Activated naive CD8-positive, alpha-beta T cell (primary cell): ENCODE measurements around the gene SBK2.
"Not testable (repeated sequence)": the region's sequence is repeated elsewhere in the genome, so short reads cannot be mapped to it uniquely, and the experiment has no call there.

Source experiments
- H3K27ac Mint-ChIP-seq: one replicate; pipeline ENCODE4 v1.8.0; 2021; ENCODE audit warnings: mixed read lengths
- H3K27me3 Mint-ChIP-seq: one replicate; pipeline ENCODE4 v1.8.0; 2021; ENCODE audit warnings: mixed read lengths
- H3K36me3 Mint-ChIP-seq: one replicate; pipeline ENCODE4 v1.8.0; 2021; ENCODE audit warnings: mixed read lengths
- H3K4me1 Mint-ChIP-seq: one replicate; pipeline ENCODE4 v1.8.0; 2021; ENCODE audit warnings: low read depth, mixed read lengths
- H3K4me3 Mint-ChIP-seq: one replicate; pipeline ENCODE4 v1.8.0; 2021; ENCODE audit warnings: mild to moderate bottlenecking, mixed read lengths
- H3K9me3 Mint-ChIP-seq: one replicate; pipeline ENCODE4 v1.8.0; 2021; ENCODE audit warnings: low read depth, mixed read lengths

Gene SBK2

DNA sequence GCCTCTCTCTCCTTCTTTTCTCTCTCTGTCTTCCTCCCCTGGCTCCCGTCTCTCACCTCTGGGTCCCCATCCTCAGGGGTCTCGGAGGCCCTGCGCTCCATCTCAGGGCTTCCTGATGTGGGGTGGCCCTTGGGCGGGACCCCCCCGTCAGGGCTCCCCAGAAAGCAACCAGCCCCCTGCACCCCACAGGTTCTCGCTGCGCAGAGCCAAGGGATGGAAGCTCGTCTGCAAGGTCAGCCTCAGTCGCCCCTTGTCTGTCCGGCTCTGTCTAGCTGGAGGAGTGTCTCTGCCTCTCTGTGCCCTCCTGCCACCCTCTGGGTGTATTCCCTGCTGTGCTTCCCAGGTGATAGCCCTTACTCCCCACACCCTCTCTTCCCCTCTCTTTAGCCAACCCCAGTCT is 8.5 kb upstream of the SBK2 start, which contains the start of gene SBK3:
TSS of gene SBK3 (minus strand) at position 101 of the 400 bp plus-strand sequence. CDS start at position 101, 0 bp downstream.
- Mint-ChIP-seq H3K27ac (no peak within 1 kb of the TSS), H3K4me1 (no peaks in the 10 kb centered on the region), H3K4me3 (no peak within 1 kb of the TSS), H3K27me3 (peaks cover 10% of the 10 kb centered on the region), H3K36me3 (no peaks in the 10 kb centered on the region), H3K9me3 (no peaks in the 10 kb centered on the region)

DNA sequence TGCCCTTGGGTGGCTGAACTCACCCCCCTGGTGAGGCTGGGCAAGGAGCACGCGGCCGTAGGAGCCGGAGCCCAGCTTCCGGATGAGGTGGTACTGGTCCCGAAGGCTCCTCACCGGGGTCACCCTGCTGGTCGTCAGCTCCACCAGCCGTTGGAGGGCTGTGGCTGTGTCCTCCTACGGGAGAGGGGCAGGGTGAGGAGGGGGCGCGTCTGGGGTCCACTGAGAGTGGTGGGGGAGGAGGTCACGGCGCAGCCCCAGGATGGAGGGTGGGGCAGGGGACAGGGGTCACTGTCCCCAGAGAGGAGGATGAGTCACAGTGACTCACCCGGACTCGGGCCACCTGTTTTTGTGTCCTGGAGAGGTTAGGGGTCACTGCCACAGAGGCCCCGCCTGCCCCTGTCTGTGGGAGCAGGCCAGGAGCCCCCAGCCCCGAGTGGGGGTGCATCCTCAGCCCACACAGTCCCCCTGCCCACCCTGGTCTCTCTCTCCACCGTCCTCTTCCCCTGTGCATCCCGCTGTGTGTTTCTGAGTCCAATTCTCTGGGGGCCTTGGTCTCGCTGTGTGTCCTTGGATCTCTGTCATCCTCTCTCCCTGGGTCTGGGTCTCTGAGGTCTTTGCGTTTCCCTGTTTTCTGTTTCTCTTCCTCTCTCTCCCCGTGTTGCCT is 8.0 kb upstream of the SBK2 start:
- no peak overlapping the region for H3K4me3 Mint-ChIP-seq
- no peaks in the 10 kb centered on the region for H3K9me3 Mint-ChIP-seq
- peaks cover 10% of the 10 kb centered on the region for H3K27me3 Mint-ChIP-seq

DNA sequence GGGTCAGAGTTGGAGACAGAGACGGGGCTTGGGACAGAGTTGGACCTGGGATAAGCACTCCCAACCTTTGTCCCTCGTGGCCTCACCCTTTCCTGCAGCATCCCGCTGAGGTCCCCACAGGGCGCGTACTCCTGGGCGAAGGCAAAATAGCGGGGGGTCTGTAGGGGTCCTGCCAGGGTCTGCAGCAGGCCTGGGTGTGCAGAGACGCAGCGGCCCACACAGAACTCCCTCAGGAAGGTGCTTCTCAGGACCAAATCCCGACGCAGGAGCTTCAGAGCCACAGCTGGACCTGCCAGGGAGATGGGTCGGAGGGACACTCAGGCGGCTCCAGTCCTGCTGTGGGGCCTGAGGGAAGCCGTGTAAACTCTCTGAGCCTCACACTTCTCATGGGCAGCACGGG is 7.1 kb upstream of the SBK2 start:
- H3K27me3 Mint-ChIP-seq = peaks cover 10% of the 10 kb centered on the region
- no peaks in the 10 kb centered on the region for H3K9me3 Mint-ChIP-seq
- no peaks in the 10 kb centered on the region for H3K36me3 Mint-ChIP-seq
- H3K4me1 Mint-ChIP-seq = no peaks in the 10 kb centered on the region
- no peak overlapping the region for H3K27ac Mint-ChIP-seq
- H3K4me3 Mint-ChIP-seq = no peak overlapping the region

More for the DNA sequence above, 8.0 kb upstream of the SBK2 start:
- no peaks in the 10 kb centered on the region for H3K4me1 Mint-ChIP-seq
- H3K27ac Mint-ChIP-seq = no peak overlapping the region
- H3K36me3 Mint-ChIP-seq = no peaks in the 10 kb centered on the region

DNA sequence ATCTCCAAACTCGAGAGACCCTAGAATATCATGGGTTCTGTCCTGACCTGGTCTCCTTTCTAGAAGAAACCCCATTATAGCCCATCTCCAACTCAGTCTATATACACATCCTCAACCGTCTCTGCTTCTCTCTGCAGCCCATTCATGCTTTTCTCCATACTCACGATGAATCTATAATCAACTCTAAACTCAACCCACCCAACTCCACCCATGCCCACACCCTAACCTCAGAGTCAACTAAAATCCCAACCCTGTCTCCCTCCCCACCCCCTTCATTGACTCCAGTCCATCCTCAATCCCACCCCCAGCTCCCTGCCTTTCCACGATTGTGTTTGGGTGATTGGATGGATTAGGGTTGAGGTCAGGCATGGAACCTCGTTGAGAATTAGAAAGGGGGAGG is 6.6 kb upstream of the SBK2 start:
- Mint-ChIP-seq H3K4me3 (no peak overlapping the region), H3K27ac (no peak overlapping the region), H3K36me3 (no peaks in the 10 kb centered on the region), H3K27me3 (peaks cover 10% of the 10 kb centered on the region), H3K4me1 (no peaks in the 10 kb centered on the region), H3K9me3 (no peaks in the 10 kb centered on the region)

DNA sequence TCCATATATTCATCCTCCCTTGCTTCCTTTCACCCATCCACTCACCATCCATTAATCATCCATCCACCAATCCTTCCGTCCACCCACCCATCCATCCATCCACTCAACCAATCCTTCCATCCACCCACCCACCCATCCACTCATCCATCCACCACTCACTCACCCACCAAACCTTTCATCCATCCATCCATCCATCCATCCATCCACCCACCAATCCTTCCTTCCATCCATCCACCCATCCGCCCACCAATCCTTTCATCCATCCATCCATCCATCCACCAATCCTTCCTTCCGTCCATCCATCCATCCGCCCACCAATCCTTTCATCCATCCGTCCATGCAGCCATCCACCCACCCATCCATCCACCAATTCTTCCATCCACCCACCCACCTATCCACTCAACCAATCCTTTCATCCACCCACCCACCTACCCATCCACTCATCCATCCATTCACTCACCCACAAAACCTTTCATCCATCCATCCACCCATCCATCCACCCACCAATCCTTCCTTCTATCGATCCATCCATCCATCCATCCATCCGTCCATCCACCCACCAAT is 5.4 kb upstream of the SBK2 start:
- H3K4me3 Mint-ChIP-seq = no peak overlapping the region
- no peaks in the 10 kb centered on the region for H3K9me3 Mint-ChIP-seq
- no peak overlapping the region for H3K27ac Mint-ChIP-seq
- no peaks in the 10 kb centered on the region for H3K36me3 Mint-ChIP-seq
- H3K27me3 Mint-ChIP-seq = peaks cover 8% of the 10 kb centered on the region
- H3K4me1 Mint-ChIP-seq = no peaks in the 10 kb centered on the region

DNA sequence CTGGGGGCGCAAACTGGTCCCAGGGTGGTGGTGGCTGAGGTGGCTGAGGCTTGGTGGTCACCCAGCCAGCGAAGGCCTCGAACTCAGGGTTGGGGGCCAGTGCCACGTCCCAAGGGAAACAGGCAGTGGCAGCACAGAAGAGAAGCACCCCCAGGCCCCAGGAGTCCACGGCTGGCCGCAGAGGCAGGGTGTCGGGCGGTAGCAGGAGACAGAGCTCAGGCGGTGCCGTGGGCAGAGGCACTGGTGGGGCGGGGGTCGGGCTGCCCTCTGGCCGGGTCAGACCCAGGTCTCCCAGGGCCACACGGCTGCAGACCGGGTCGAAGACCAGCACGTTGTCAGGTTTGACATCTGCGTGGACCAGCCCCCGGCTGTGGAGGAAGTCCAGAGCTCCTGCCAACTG is 4.2 kb upstream of the SBK2 start:
- Mint-ChIP-seq H3K36me3 (no peaks in the 10 kb centered on the region), H3K4me3 (no peak overlapping the region), H3K4me1 (no peaks in the 10 kb centered on the region), H3K27ac (no peak overlapping the region), H3K27me3 (peaks cover 6% of the 10 kb centered on the region), H3K9me3 (no peaks in the 10 kb centered on the region)

DNA sequence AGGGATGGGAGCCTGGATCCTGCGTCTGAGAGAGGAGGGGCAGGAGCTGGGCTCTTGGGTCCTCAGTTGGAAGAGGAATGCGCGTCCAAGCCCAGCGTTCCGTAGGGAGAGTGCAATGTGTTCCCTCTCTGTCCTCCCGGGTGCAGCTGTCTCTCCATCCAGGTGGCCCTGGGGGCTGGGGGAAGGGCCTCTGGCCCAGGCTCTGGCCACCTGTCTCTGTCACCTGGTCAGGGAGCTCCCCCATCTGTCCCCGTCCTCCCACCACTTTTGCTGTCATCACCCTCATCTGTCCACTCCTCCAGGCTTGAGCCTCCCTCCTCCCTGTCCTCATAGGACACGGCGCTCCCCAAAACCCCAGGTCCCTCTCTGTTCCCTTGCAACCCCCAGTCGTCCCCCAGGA is 3.7 kb upstream of the SBK2 start:
- Mint-ChIP-seq H3K9me3 (no peaks in the 10 kb centered on the region), H3K4me3 (no peak overlapping the region), H3K27me3 (peaks cover 6% of the 10 kb centered on the region)

DNA sequence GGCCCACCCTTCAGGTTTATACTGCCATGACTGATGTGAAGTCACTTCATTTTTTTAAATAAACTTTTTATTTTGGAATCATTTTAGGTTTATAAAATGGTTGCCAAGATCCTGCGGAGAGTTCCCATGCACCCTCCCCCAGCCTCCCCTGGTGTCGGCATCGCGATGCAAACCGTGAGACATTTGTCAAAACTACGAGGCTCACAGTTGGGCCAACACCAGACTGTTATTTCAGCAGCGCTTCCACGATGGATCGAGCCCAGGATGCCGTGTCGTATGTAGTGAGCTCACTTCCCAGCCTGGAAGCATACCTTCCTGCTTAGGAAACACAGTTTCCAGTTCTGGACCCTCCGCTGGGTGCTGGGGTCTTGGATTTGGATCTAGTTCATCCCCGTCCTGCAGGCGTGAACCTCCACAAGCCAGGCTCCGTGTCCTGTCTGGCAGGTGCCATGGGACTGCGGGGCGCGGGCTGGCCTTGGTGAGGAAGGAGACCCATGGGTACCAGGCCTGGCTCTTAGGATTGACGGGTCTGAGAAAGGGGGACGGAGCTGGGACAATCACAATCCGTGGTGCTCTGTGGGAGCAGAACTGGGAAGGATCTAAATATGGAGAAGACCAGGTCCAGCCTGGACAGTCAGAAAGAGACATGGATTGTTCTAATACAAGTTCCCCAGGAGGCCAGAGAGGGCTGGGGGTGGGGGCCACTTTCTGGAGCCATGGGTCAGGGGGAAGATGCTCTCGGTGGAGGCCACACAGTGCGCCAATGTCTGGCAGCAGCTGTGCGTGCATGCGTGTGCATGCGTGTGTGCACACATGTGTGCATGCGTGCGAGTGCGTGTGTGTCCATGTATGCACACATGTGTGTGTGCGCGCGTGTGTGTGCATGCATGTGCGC is 2.4 kb upstream of the SBK2 start:
- Mint-ChIP-seq H3K27ac (no peak overlapping the region), H3K36me3 (no peaks in the 10 kb centered on the region), H3K27me3 (peaks cover 5% of the 10 kb centered on the region), H3K4me1 (no peaks in the 10 kb centered on the region), H3K4me3 (no peak overlapping the region), H3K9me3 (no peaks in the 10 kb centered on the region)

More for the DNA sequence above, 3.7 kb upstream of the SBK2 start:
- no peaks in the 10 kb centered on the region for H3K36me3 Mint-ChIP-seq
- no peak overlapping the region for H3K27ac Mint-ChIP-seq
- no peaks in the 10 kb centered on the region for H3K4me1 Mint-ChIP-seq

DNA sequence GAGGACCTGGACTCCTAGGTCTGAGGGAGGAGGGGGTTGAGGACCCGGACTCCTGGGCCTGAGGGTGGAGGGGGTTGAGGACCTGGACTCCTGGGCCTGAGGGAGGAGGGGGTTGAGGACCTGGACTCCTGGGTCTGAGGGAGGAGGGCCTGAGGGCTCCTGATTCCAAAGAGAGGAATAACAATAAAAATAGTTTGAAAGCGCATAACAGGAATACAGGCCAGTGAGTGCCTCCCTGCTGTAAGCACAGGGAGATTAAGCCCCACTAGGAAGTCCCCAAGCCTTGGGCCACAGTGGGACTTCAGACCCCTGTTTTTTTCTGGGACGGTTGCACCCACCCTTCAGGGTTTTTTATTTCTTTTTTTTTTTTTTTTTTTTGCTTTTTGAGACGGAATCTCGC is 1.2 kb upstream of the SBK2 start:
- Mint-ChIP-seq H3K27ac (no peak overlapping the region), H3K4me3 (no peak overlapping the region), H3K27me3 (peaks cover 2% of the 10 kb centered on the region), H3K4me1 (no peaks in the 10 kb centered on the region), H3K36me3 (no peaks in the 10 kb centered on the region), H3K9me3 (no peaks in the 10 kb centered on the region)

DNA sequence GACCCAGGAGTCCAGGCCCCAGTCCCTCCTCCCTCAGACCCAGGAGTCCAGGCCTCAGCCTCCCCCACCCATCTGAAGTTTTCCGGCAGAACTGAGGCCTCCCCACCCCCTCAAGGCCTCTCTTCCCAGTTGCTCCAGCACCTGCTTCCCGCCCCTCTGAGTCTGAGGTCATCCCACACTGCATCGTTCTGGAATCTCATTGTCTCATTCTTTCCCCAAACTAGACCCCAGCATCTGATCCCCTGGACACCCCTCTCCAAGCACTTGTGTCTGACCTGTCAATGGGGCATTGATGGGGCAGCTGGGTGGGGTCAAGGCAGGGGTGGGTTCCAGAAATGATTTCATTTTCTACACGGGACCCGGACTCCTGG is 793 bp upstream of the SBK2 start:
- H3K27ac Mint-ChIP-seq = no peak overlapping the region
- H3K9me3 Mint-ChIP-seq = no peaks in the 10 kb centered on the region
- H3K27me3 Mint-ChIP-seq = peaks cover 2% of the 10 kb centered on the region
- H3K4me3 Mint-ChIP-seq = no peak overlapping the region
- H3K36me3 Mint-ChIP-seq = no peaks in the 10 kb centered on the region
- H3K4me1 Mint-ChIP-seq = no peaks in the 10 kb centered on the region

DNA sequence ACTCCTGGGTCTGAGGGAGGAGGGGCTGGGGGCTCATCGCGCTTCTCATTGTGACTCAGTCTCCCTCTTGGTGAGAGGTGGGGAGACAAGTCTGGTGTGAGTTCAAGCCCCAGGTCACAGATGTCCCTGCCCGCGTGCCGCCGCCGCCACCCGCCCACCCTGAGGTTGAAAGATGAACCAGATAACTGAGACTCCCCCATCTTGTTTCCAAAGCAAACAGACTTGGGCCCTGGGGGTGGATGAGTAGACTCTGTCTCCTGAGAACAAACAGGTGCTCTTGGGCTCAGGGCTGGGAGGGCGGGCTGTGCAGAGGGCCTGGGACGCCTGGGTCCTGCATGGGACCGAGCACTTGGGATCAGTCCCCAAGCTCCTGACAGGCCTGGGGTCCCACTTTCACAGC is 567 bp downstream of the SBK2 start:
- no peaks in the 10 kb centered on the region for H3K9me3 Mint-ChIP-seq
- H3K36me3 Mint-ChIP-seq = no peaks in the 10 kb centered on the region
- no peaks in the 10 kb centered on the region for H3K27me3 Mint-ChIP-seq
- no peak overlapping the region for H3K4me3 Mint-ChIP-seq
- no peak overlapping the region for H3K27ac Mint-ChIP-seq
- no peaks in the 10 kb centered on the region for H3K4me1 Mint-ChIP-seq

DNA sequence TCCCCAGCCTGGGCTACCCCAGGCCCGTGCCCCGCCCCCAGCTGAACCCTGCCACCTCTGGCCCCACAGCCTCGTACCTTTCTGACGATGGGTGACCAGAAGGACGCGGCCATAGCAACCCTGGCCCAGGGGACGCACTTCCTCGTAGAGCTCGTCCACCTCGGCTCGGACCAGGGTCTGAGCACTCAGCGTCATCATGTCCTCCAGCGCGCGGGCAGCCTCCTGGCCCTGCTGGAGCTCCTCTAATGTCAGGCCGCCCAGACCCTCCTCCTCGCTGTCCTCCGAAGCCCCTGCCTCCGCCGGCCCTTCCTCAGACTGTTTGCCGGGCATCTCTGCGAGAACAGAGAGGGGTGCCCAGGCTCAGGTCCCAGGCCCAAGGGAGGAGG is 975 bp downstream of the SBK2 start:
- no peak overlapping the region for H3K27ac Mint-ChIP-seq
- H3K27me3 Mint-ChIP-seq = no peaks in the 10 kb centered on the region
- H3K9me3 Mint-ChIP-seq = no peaks in the 10 kb centered on the region
- no peak overlapping the region for H3K4me3 Mint-ChIP-seq
- H3K36me3 Mint-ChIP-seq = no peaks in the 10 kb centered on the region
- H3K4me1 Mint-ChIP-seq = no peaks in the 10 kb centered on the region

DNA sequence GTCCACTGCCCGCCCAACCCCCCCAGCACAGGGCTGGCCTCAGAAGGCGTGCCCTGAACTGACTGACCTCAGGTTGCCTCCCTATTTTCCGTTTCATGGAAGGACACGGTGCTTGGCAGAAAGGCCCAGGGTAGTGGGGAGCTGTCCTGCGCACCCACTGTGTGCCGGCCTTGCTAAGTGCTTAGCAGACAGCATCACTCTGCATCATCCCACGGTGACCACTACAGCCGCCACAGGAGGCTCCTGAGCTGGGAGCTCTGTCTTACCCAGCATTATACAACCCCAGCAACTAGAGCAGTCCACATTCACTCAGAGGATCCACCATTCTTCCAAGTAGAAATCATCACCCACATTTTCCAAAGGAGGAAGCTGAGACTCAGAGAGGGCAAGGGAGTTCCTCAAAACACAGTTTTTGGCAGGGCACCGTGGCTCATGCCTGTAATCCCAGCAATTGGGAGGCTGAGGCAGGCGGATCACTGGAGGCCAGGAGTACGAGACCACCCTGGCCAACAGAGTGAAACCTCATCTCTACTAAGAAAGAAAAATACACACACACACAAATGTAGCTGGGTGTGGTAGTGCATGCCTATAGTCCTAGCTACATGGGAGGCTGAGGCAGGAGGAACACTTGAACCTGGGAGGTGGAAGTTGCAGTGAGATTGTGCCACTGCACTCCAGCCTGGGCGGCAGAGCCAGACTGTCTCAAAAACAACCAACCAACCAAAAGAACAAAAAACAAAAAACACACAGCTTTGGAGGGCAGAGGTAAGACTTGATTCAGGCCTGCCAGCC is 1.6 kb downstream of the SBK2 start:
- H3K9me3 Mint-ChIP-seq = no peaks in the 10 kb centered on the region
- H3K27ac Mint-ChIP-seq = no peak overlapping the region
- no peaks in the 10 kb centered on the region for H3K4me1 Mint-ChIP-seq
- H3K36me3 Mint-ChIP-seq = no peaks in the 10 kb centered on the region
- no peak overlapping the region for H3K4me3 Mint-ChIP-seq
- H3K27me3 Mint-ChIP-seq = no peaks in the 10 kb centered on the region

DNA sequence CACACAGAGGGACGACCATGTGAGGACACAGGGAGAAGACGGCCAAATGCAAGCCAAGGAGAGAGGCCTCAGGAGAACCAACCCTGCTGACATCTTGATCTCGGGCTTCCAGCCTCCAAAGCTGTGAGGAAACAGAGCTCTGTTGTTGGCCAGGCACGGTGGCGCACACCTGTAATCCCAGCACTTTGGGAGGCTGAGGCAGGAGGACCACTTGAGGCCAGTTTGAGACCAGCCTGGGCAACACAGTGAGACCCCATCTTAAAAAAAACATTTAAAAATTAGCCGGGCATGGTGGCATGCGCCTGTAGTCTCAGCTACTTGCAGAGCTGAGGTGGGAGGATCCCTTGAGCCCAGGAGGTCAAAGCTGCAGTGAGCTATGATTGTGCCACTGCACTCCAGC is 2.7 kb downstream of the SBK2 start:
- not testable (repeated sequence) for H3K27ac Mint-ChIP-seq, H3K4me1 Mint-ChIP-seq, H3K27me3 Mint-ChIP-seq, H3K36me3 Mint-ChIP-seq, H3K4me3 Mint-ChIP-seq, H3K9me3 Mint-ChIP-seq

DNA sequence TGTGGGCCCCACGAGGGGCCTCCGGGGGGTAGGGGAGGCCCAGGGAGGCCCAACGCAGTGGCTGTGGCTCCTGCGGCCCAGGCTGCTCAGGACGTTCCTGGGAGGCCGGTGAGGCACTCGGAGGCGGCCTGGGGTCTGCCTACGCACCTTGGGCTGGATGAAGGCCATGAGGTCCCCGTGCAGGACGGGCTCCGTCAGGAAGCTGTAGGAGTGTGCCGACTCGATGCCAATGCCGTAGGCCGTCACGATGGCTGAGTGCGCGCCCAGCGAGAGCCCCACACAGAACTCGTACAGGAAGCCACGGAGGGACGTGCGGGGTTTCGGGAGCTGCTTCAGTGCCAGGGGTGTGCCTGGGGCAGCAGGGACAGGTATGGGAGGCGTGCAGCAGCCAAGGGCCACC is 5.9 kb downstream of the SBK2 start:
- Mint-ChIP-seq H3K4me1 (no peaks in the 10 kb centered on the region), H3K36me3 (no peaks in the 10 kb centered on the region), H3K4me3 (no peak overlapping the region), H3K27ac (no peak overlapping the region), H3K27me3 (no peaks in the 10 kb centered on the region), H3K9me3 (no peaks in the 10 kb centered on the region)
